Retinal pigment epithelial cell (primary cell): Measurements from ENCODE around the gene OSBPL10.
A peak's percentile ranks its signal among the peaks of the same experiment; 100 is the strongest.
"Not testable (repeated sequence)": the region's sequence is repeated elsewhere in the genome, so short reads cannot be mapped to it uniquely, and the experiment has no call there.

ENCODE experiments used
- DNase-seq: peaks from one replicate; pipeline ENCODE4 v3.0.0-alpha.2; 2010; ENCODE audit warnings: low read depth
- H3K4me3 ChIP-seq: 2 replicates; pipeline ENCODE4 v1.5.1; 2011; ENCODE audit warnings: mild to moderate bottlenecking, low read length, control low read depth, moderate library complexity
- TF ChIP-seq, protein P1 (sequence below): conservative IDR thresholded peaks from 2 replicates; pipeline ENCODE4 v1.5.1; 2011; ENCODE audit warnings: low read depth, low read length, control low read depth, inconsistent platforms

The OSBPL10 gene

DNA sequence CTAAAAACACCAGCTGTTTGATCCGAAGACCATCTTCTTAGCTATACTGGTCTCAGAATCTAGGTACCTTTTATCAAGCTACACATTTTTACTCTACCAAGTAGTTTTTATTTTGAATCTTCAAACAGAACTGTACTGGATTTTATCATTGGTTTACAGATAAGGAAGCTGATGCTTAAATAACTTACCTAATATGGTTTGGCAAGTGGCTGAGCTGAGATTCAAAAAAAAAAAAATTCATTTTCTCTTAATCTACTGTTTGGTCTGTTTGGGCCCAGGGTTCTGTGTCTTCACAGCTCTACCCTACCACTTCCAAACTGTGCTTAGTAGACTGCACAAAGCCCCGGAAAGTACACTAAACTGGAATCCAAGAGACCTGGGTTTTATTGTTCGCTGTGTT, 36.2 kb upstream of the OSBPL10 start:
- no peak overlapping the region for H3K4me3 ChIP-seq
- TF ChIP-seq, protein P1, sequence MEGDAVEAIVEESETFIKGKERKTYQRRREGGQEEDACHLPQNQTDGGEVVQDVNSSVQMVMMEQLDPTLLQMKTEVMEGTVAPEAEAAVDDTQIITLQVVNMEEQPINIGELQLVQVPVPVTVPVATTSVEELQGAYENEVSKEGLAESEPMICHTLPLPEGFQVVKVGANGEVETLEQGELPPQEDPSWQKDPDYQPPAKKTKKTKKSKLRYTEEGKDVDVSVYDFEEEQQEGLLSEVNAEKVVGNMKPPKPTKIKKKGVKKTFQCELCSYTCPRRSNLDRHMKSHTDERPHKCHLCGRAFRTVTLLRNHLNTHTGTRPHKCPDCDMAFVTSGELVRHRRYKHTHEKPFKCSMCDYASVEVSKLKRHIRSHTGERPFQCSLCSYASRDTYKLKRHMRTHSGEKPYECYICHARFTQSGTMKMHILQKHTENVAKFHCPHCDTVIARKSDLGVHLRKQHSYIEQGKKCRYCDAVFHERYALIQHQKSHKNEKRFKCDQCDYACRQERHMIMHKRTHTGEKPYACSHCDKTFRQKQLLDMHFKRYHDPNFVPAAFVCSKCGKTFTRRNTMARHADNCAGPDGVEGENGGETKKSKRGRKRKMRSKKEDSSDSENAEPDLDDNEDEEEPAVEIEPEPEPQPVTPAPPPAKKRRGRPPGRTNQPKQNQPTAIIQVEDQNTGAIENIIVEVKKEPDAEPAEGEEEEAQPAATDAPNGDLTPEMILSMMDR, result no peak
- no peak for DNase-seq

DNA sequence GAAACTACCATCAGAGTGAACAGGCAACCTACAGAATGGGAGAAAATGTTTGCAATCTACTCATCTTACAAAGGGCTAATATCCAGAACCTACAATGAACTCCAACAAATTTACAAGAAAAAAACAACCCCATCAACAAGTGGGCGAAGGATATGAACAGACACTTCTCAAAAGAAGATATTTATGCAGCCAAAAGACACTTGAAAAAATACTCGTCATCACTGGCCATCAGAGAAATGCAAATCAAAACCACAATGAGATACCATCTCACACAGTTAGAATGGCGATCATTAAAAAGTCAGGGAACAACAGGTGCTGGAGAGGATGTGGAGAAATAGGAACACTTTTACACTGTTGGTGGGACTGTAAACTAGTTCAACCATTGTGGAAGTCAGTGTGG, 34.6 kb upstream of the OSBPL10 start:
- DNase-seq, H3K4me3 ChIP-seq: not testable (repeated sequence)

DNA sequence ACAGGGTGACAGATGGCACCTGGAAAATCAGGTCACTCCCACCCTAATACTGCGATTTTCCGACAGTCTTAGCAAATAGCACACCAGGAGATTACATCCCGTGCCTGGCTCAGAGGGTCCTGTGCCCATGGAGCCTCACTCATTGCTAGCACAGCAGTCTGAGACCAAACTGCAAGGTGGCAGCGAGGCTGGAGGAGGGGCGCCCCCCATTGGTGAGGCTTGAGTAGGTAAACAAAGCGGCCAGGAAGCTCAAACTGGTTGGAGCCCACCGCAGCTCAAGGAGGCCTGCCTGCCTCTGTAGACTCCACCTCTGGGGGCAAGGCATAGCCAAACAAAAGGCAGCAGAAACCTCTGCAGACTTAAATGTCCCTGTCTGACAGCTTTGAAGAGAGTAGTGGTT, 29.6 kb upstream of the OSBPL10 start:
- DNase-seq, result not testable (repeated sequence)

DNA sequence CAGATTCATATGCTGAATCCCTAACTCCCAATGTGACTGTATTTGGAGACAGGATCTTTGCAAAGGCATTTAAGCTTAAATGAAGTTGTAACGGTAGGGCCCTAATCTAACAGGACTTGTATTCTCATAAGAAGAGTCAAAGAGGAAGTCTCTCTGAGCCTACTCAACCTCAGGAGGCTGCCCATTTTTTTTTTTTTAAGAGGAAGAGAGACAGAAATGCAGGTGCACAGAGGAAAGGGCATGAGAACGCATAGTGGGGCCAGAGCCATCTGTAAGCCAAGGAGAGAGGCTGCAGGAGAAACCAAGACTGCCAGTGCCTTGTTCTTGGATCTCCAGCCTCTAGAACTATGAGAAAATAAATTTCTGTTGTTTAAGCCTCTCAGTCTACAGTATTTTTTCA, 28.9 kb upstream of the OSBPL10 start:
- TF ChIP-seq, protein P1, result no peak
- DNase-seq, result no peak
- no peak overlapping the region for H3K4me3 ChIP-seq

More for the DNA sequence above, 29.6 kb upstream of the OSBPL10 start:
- not testable (repeated sequence) for H3K4me3 ChIP-seq

DNA sequence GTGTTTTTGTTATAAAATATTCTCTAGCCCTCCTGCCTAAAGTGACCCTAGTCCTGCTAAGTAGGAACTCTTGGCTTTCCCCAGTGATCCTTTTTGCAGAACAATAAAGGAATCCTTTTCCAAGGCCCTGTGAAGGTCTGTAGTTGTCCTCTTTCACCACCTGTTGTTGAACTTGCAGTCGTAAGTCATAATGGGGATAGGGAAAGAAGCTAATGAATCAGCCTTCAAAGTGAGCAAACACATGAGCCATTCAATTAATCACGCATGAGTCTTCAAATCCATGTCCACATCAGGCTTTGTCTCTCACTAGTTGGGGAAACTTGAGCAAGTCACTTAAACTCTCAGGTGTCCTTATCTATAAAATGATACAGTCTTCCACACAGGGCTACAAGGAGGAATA, 28.0 kb upstream of the OSBPL10 start:
- TF ChIP-seq, protein P1, result no peak
- H3K4me3 ChIP-seq, result no peak overlapping the region
- no peak for DNase-seq

DNA sequence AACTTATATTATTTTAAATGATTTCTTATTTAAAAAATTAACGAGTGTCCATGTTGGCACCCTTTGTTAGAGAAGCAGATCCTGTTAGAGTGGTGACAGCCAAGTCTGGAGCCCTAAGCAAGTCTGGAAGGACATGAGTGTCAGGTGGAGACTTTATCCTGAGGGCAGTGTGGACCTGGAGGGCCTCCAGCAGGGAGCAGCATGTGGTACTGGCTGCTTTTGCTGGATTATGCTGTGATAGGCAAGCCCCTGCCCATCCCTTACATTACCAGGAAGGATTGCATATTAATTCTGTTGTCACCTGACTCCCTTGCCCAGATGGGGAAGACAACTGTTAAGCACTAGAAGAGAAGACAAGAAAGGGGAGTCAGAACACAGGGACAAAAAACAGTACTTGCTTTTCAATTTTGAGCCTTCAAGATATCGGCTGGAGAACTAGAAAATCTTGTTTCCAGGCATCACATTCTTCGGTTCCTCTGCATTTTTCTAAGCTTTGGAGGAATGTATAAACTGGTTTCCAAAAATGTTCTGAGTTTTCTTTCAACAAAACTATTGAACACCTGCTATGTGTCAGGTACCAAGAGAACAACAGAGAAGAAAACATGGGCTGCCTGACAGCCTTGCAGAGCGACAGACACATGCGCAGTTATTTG, 23.2 kb upstream of the OSBPL10 start:
- no peak overlapping the region for H3K4me3 ChIP-seq
- TF ChIP-seq, protein P1, result peak; percentile 54
- DNase-seq, result no peak

DNA sequence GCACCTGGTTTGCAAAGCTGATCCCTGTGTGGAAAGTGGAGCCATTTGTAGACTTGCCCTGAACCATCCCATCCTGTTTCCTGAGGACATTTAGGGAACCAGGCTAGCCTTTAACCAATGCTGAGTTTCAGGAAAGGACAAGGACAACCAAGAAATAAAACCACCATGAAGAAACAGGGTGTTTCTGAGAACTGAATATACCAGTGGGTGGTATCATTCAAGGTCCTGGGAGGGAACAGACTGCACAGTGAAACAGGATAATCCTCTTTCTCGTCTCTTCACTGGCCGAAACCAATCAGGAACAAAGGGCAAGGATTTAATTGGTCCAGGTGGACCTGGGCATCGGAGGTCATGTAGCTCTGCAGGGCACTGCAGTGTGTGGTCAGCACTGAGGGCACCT, 22.3 kb upstream of the OSBPL10 start:
- no peak for DNase-seq

More for the DNA sequence above, 22.3 kb upstream of the OSBPL10 start:
- TF ChIP-seq, protein P1, result no peak
- H3K4me3 ChIP-seq, result no peak overlapping the region
